SU-DHL-6 (cell line): ENCODE results near the gene ZMYND10.

Experiments
- CTCF ChIP-seq: fragments of 200-600 bp; sonication (generic); IDR thresholded peaks from one replicate; pipeline ENCODE4 v1.5.1; 2017; ENCODE audit warnings: antibody characterized with exemption, mild to moderate bottlenecking, low read length, moderate library complexity; ENCODE audit not compliant: insufficient read depth, poor library complexity, severe bottlenecking
- EZH2phosphoT487 ChIP-seq: fragments of 200-600 bp; sonication (generic), shearing (Covaris generic); conservative IDR thresholded peaks from 2 replicates; pipeline ENCODE4 v1.6.1; 2018; ENCODE audit warnings: mild to moderate bottlenecking, antibody characterized with exemption, low read length, moderate library complexity, mixed read lengths

- TF ChIP-seq CTCF (no peak), EZH2phosphoT487 (no peak)
Observed at GRCh38 chr3:50337175-50337861, 8.2 kb downstream of the ZMYND10 start.
